Body of pancreas (tissue), 4 donors: ENCODE measurements around the gene LGALS16. TPM values are rescaled to one million over a fixed set of nuclear protein-coding genes. Genes with fewer than 3 reads are reported as not detected.

ENCODE experiments used
- ATAC-seq: fragments of 150-250 bp; one replicate; pipeline ENCODE4 v1.9.1; 2016
- DNase-seq, 4 donors: peaks; one replicate each; pipeline ENCODE4 v3.0.0-alpha.2; 2019
- H3K27ac ChIP-seq, 4 donors: fragments of 200-600 bp; sonication (generic); 1 replicate in 3 of 4; 2 replicates in 1 of 4; pipeline versions ENCODE4 v1.5.1 to v1.6.1; 2016 to 2019; ENCODE audit warnings: mild to moderate bottlenecking in 1 of 4, mixed read lengths in 1 of 4, moderate library complexity in 1 of 4
- H3K27me3 ChIP-seq, 2 donors: fragments of 200-600 bp; sonication (generic); one replicate each; pipeline ENCODE4 v1.6.0; 2016; ENCODE audit warnings: mild to moderate bottlenecking in 1 of 2
- H3K36me3 ChIP-seq, 2 donors: fragments of 200-600 bp; sonication (generic); replicated peaks in 1 of 2; 2 replicates each; pipeline ENCODE4 v1.5.1; 2016; ENCODE audit warnings: low read depth in 2 of 2; ENCODE audit not compliant: insufficient read depth in 1 of 2
- H3K4me1 ChIP-seq: fragments of 200-600 bp; sonication (generic); one replicate; pipeline ENCODE4 v1.6.0; 2016
- H3K4me3 ChIP-seq, 2 donors: fragments of 200-600 bp; sonication (generic); 1 replicate in 1 of 2; 2 replicates in 1 of 2; pipeline ENCODE4 v1.5.1; 2016 to 2019
- H3K9me3 ChIP-seq, 3 donors: fragments of 200-600 bp; sonication (generic); 1 replicate in 2 of 3; 2 replicates in 1 of 3; pipeline ENCODE4 v1.5.1; 2016
- CTCF ChIP-seq, 7 experiments: fragments of 450-650 bp in 4 of 7; fragments of 200-600 bp in 3 of 7; sonication (generic) in 3 of 7; IDR thresholded peaks; one replicate each; pipeline ENCODE4 v1.5.1; 2016 to 2019; ENCODE audit warnings: antibody characterized with exemption in 7 of 7
- POLR2A ChIP-seq, 3 donors: fragments of 450-650 bp; IDR thresholded peaks; one replicate each; pipeline ENCODE4 v1.6.1; 2016; ENCODE audit warnings: antibody characterized with exemption in 3 of 3, mild to moderate bottlenecking in 2 of 3
- WGBS, 2 donors: methylation state at CpG; one replicate each; pipeline ENCODE4 v1.1.5; 2017; 5-methylcytosine and 5-hydroxymethylcytosine counted together
- intact Hi-C: fragments of 100-400 bp; cut with DNase I; formaldehyde crosslinking; loops from one replicate; pipeline ENCODE4 v1.15.1; 2023
- small RNA-seq: library from RNA; depleted of rRNA; stranded (forward); fragments of <200 nt; gene quantifications from one replicate; pipeline ENCODE3, GENCODE V24; 2016
- total RNA-seq, 2 donors: library from RNA; depleted of rRNA; stranded (reverse); fragments of >200 nt; gene quantifications; one replicate each; pipeline ENCODE4 v1.1.0, GENCODE V29; 2016

The LGALS16 gene
- total RNA-seq, 2 donors from 2014 or later = not detected

- no peak for ATAC-seq
- intact Hi-C loops = no loop called here
- WGBS, 2 donors = 79 to 81% methylated on average over 5 of the region's 5 CpGs
- Histone ChIP-seq H3K4me1 (no peaks in the 10 kb centered on the region), H3K27me3 (no peaks in the 10 kb centered on the region), H3K4me3 (no peak overlapping the region), H3K36me3 (no peaks in the 10 kb centered on the region), H3K27ac (no peak overlapping the region), H3K9me3 (no peaks in the 10 kb centered on the region)
- TF ChIP-seq CTCF (IDR thresholded peaks at IDR 0.05) (no peak), POLR2A (IDR thresholded peaks at IDR 0.05) (no peak)
- DNase-seq = no peak
These were observed 53.5 kb downstream of the LGALS16 start for GRCh38 chr19:39709026-39709872.

Small RNA genes lying within 50 kb of the gene (small RNA-seq; reads per million reads assigned to genes)
- gene AC005176.2 = not detected
- gene RPS29P27 = not detected
- gene RPS29P30 = not detected

Other genes starting within 250 kb of the LGALS16 start
- gene ZFP36, start 249.1 kb upstream of the LGALS16 start, total RNA-seq = 100 to 1,000 TPM in 1 of 2 donors, 10 to 100 TPM in 1; 55.8 to 108 TPM
- gene PLEKHG2, start 243.2 kb upstream of the LGALS16 start, total RNA-seq = 10 to 100 TPM in 1 of 2 donors, 1 to 10 TPM in 1; 6.7 to 13.2 TPM
- gene RPS16, start 220.0 kb upstream of the LGALS16 start, total RNA-seq = 1,000 to 10,000 TPM in 1 of 2 donors, 100 to 1,000 TPM in 1; 573 to 1,475 TPM
- gene SUPT5H, start 210.3 kb upstream of the LGALS16 start, total RNA-seq = 10 to 100 TPM; 82.0 to 90.3 TPM
- 10 to 100 TPM; 30.4 to 50.8 TPM for gene TIMM50, start 175.1 kb upstream of the LGALS16 start, total RNA-seq
- not detected for gene DLL3, start 157.0 kb upstream of the LGALS16 start, total RNA-seq
- gene SELENOV, start 140.8 kb upstream of the LGALS16 start, total RNA-seq = not detected
- 1 to 10 TPM; 2.0 to 3.9 TPM for gene EID2B, start 123.1 kb upstream of the LGALS16 start, total RNA-seq
- gene EID2, start 115.8 kb upstream of the LGALS16 start, total RNA-seq = 10 to 100 TPM in 1 of 2 donors, 1 to 10 TPM in 1; 7.3 to 13.5 TPM
- not detected for gene LGALS13, start 53.4 kb upstream of the LGALS16 start, total RNA-seq
- gene LGALS14, start 48.6 kb downstream of the LGALS16 start, total RNA-seq = not detected
- not detected for gene CLC, start 82.1 kb downstream of the LGALS16 start, total RNA-seq
- gene LEUTX, start 122.9 kb downstream of the LGALS16 start, total RNA-seq = not detected
- 10 to 100 TPM; 11.9 to 21.1 TPM for gene DYRK1B, start 178.2 kb downstream of the LGALS16 start, total RNA-seq
- 100 to 1,000 TPM in 1 of 2 donors, 10 to 100 TPM in 1; 90.3 to 118 TPM for gene FBL, start 190.5 kb downstream of the LGALS16 start, total RNA-seq